GM12874 (cell line): Measurements from ENCODE around the gene BCAM.

Experiments used
- TF ChIP-seq, protein P1 (sequence below): IDR thresholded peaks from 2 replicates; pipeline ENCODE4 v1.5.1; 2011; ENCODE audit warnings: low read depth, mild to moderate bottlenecking, control low read depth, low read length, moderate library complexity; ENCODE audit not compliant: insufficient read depth

BCAM gene

DNA sequence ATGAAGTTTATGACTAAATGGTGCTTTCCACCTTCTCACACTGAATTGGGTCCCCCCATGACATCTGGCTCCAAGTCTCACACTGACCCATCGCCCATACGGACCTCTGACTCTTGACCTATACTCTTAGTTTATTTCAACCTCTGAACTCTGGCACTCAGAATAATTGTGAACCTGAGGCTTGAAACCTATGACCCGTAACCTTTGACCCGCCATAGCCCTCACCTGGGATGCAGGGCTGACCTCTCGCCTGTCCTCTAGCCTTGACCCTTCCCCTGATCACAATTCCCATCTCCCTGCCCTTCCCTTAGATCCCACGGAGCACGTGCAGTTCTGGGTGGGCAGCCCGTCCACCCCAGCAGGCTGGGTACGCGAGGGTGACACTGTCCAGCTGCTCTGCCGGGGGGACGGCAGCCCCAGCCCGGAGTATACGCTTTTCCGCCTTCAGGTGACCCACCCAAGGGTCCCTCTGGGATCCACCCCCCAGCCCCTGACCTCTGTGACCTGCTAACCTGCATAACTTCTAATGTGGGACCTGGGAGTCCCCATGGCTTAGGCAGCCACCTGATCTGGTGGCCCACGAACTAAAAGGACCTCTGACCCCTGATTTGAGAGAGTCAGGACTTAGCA lies 5.1 kb downstream of the BCAM start:
- TF ChIP-seq, protein P1, sequence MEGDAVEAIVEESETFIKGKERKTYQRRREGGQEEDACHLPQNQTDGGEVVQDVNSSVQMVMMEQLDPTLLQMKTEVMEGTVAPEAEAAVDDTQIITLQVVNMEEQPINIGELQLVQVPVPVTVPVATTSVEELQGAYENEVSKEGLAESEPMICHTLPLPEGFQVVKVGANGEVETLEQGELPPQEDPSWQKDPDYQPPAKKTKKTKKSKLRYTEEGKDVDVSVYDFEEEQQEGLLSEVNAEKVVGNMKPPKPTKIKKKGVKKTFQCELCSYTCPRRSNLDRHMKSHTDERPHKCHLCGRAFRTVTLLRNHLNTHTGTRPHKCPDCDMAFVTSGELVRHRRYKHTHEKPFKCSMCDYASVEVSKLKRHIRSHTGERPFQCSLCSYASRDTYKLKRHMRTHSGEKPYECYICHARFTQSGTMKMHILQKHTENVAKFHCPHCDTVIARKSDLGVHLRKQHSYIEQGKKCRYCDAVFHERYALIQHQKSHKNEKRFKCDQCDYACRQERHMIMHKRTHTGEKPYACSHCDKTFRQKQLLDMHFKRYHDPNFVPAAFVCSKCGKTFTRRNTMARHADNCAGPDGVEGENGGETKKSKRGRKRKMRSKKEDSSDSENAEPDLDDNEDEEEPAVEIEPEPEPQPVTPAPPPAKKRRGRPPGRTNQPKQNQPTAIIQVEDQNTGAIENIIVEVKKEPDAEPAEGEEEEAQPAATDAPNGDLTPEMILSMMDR = no peak

- TF ChIP-seq, protein P1 = no peak
These were observed 5.6 kb downstream of the BCAM start for GRCh38 chr19:44814517-44814916.

- TF ChIP-seq, protein P1 = no peak
These were observed 7.4 kb downstream of the BCAM start for GRCh38 chr19:44816301-44816700.

DNA sequence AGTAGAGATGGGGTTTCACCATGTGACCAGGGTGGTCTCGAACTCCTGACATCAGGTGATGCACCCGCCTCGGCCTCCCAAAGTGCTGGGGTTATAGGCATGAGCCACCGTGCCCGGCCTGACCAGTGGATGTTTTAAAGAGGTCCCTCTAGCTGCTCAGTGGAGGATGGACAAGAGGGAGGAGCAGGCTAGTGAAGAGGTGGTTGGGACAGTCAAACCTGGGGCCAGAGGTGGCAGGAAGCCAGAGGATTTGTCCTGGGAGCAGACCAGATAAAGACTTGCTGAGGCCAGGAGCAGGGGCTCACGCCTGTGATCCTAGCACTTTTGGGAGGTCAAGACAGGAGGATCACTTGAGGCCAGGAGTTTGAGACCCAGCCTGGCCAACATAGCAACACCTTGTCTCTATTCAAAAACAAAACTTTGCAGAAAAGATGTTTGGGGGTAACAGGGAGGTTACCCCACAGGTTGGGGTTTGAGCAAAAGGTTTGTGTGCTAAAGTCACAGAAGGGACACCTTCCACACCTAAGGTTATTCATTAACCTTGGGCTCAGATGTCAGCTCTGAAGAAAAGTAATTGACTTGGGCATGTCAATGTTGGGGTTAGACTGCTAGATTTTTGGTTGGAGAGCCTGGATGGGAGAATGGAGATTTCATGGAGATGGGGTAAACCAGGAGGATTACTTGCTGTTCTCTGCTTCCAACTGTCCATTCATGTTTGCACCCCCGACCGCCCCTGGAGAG lies 9.0 kb downstream of the BCAM start:
- TF ChIP-seq, protein P1 = no peak

DNA sequence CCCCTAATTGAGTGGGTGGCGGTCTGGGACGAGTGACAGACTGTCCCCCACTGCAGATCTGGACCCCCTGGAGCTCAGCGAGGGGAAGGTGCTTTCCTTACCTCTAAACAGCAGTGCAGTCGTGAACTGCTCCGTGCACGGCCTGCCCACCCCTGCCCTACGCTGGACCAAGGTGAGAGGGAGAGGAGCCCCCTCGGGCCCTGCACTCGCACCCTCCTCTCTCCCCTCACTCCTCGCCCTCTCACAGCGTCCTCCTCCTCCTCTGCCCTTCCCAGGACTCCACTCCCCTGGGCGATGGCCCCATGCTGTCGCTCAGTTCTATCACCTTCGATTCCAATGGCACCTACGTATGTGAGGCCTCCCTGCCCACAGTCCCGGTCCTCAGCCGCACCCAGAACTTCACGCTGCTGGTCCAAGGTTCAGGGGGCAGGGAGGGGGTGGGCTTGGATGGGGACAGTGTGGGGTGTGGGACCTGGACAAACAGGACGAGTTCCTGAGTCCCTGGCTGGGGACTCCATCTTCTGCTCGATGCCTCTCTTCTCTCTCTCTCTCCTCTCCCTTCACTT lies 9.6 kb downstream of the BCAM start:
- TF ChIP-seq, protein P1 = no peak

DNA sequence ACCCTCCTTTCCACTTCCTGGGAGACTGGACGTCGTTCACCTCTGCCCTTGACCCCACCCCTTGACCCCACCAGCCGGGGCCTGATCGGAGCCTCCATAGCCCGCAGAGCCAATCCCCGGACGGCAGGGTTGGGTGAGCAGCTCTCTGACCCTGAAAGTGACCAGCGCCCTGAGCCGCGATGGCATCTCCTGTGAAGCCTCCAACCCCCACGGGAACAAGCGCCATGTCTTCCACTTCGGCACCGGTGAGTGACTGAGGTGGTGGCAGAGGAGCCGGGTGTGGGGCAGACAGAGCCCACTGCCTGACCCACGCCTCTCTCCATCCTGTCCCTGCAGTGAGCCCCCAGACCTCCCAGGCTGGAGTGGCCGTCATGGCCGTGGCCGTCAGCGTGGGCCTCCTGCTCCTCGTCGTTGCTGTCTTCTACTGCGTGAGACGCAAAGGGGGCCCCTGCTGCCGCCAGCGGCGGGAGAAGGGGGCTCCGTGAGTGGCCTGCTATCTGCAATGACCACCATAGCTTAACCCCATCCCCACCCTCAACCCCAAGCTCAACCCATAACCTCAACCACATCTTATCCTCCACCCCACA lies 10.4 kb downstream of the BCAM start:
- TF ChIP-seq, protein P1 = no peak

DNA sequence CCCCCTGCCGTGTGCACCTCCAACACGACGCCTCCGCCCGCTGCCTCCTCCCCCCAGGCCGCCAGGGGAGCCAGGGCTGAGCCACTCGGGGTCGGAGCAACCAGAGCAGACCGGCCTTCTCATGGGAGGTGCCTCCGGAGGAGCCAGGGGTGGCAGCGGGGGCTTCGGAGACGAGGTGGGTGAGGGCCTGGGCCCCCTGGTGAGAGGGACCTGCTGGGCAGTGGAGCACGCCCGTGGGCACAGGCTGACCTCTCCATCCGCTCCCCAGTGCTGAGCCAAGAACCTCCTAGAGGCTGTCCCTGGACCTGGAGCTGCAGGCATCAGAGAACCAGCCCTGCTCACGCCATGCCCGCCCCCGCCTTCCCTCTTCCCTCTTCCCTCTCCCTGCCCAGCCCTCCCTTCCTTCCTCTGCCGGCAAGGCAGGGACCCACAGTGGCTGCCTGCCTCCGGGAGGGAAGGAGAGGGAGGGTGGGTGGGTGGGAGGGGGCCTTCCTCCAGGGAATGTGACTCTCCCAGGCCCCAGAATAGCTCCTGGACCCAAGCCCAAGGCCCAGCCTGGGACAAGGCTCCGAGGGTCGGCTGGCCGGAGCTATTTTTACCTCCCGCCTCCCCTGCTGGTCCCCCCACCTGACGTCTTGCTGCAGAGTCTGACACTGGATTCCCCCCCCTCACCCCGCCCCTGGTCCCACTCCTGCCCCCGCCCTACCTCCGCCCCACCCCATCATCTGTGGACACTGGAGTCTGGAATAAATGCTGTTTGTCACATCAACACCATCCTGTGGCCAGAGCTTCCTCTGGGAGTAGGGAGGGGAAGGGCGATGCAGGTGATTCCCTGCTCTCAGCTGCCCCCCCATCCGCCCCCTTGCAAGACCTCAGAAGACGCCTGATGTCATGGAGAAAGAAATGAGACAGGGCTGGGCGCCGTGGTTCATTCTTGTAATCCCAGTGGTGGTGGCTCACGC lies 12.0 kb downstream of the BCAM start:
- TF ChIP-seq, protein P1 = no peak
